GM23338 (cell line): ENCODE data around the gene AGAP1. TPM values are rescaled to one million over a fixed set of nuclear protein-coding genes. Genes with fewer than 3 reads are reported as not detected.

ENCODE experiments used
- ATAC-seq: fragments of 200-7000 bp; cut with Tn5 transposase; 3 replicates; pipeline ENCODE4 v1.9.1; 2020
- DNase-seq: peaks from one replicate; pipeline ENCODE4 v3.0.0-alpha.2; 2015; ENCODE audit warnings: low spot score
- H2AFZ ChIP-seq: fragments of 200-600 bp; sonication (generic); 2 replicates; pipeline ENCODE4 v1.8.0; 2016; ENCODE audit warnings: antibody characterized with exemption, mild to moderate bottlenecking, moderate library complexity
- H3F3A ChIP-seq: fragments of 200-600 bp; sonication (generic); replicated peaks from 2 replicates; pipeline ENCODE4 v1.8.0; 2017; ENCODE audit warnings: antibody characterized with exemption, mixed run types, low read depth
- H3K27ac ChIP-seq: fragments of 200-600 bp; sonication (generic); 2 replicates; pipeline ENCODE4 v1.6.1; 2016; ENCODE audit warnings: low read depth
- H3K27me3 ChIP-seq: fragments of 200-600 bp; sonication (generic); 2 replicates; pipeline ENCODE4 v1.8.0; 2016; ENCODE audit warnings: mild to moderate bottlenecking, mixed run types, moderate library complexity; ENCODE audit not compliant: insufficient read depth
- H3K36me3 ChIP-seq: fragments of 200-600 bp; sonication (generic); 2 replicates; pipeline ENCODE4 v1.8.0; 2016; ENCODE audit warnings: mild to moderate bottlenecking; ENCODE audit not compliant: insufficient read depth
- H3K4me1 ChIP-seq: fragments of 200-600 bp; sonication (generic); 2 replicates; pipeline ENCODE4 v1.8.0; 2016; ENCODE audit warnings: mild to moderate bottlenecking, moderate library complexity; ENCODE audit not compliant: insufficient read depth
- H3K4me2 ChIP-seq: fragments of 200-600 bp; sonication (generic); 2 replicates; pipeline ENCODE4 v1.7.1; 2017; ENCODE audit warnings: mixed run types
- H3K4me3 ChIP-seq: fragments of 200-600 bp; sonication (generic); 2 replicates; pipeline ENCODE4 v1.6.1; 2016; ENCODE audit warnings: mixed run types
- H3K79me2 ChIP-seq: fragments of 200-600 bp; sonication (generic); replicated peaks from 2 replicates; pipeline ENCODE4 v1.8.0; 2017; ENCODE audit warnings: mild to moderate bottlenecking; ENCODE audit not compliant: insufficient read depth
- H3K9me2 ChIP-seq: fragments of 200-600 bp; sonication (generic); 2 replicates; pipeline ENCODE4 v1.8.0; 2017; ENCODE audit not compliant: insufficient read depth
- H4K20me1 ChIP-seq: fragments of 200-600 bp; sonication (generic); replicated peaks from 2 replicates; pipeline ENCODE4 v1.8.0; 2017; ENCODE audit warnings: mild to moderate bottlenecking; ENCODE audit not compliant: insufficient read depth
- H3K27ac Mint-ChIP-seq: 2 replicates; pipeline ENCODE4 v1.8.0; 2020; ENCODE audit warnings: inconsistent platforms, mild to moderate bottlenecking, moderate library complexity, mixed read lengths
- H3K27me3 Mint-ChIP-seq: 3 replicates; pipeline ENCODE4 v1.8.0; 2022; ENCODE audit warnings: low read depth, mild to moderate bottlenecking, moderate library complexity, mixed read lengths, inconsistent platforms; ENCODE audit not compliant: insufficient read depth, poor library complexity
- H3K36me3 Mint-ChIP-seq: 3 replicates; pipeline ENCODE4 v1.8.0; 2021; ENCODE audit warnings: low read depth, mild to moderate bottlenecking, inconsistent platforms, moderate library complexity, mixed read lengths
- H3K4me1 Mint-ChIP-seq: 3 replicates; pipeline ENCODE4 v1.8.0; 2020; ENCODE audit warnings: mild to moderate bottlenecking, inconsistent platforms, mixed read lengths
- H3K4me3 Mint-ChIP-seq: 3 replicates; pipeline ENCODE4 v1.8.0; 2021; ENCODE audit warnings: moderate library complexity, mild to moderate bottlenecking, inconsistent platforms, mixed read lengths
- H3K9me3 Mint-ChIP-seq: 3 replicates; pipeline ENCODE4 v1.8.0; 2020; ENCODE audit warnings: moderate library complexity, mild to moderate bottlenecking, inconsistent platforms, mixed read lengths
- CREB1 ChIP-seq: fragments of 250-450 bp; sonication (Bioruptor Pico); IDR thresholded peaks from 2 replicates; pipeline ENCODE4 v1.5.0; 2020; ENCODE audit warnings: low read depth, mild to moderate bottlenecking, moderate library complexity
- EZH2 ChIP-seq: fragments of 200-600 bp; sonication (generic); IDR thresholded peaks from one replicate; pipeline ENCODE4 v1.8.0; 2017; ENCODE audit warnings: antibody characterized with exemption, mild to moderate bottlenecking, low read depth; ENCODE audit not compliant: unreplicated experiment
- EZH2phosphoT487 ChIP-seq: fragments of 200-600 bp; sonication (generic); IDR thresholded peaks from one replicate; pipeline ENCODE4 v1.8.1; 2018; ENCODE audit warnings: antibody characterized with exemption; ENCODE audit not compliant: unreplicated experiment
- NANOG ChIP-seq: IDR thresholded peaks from 2 replicates; pipeline ENCODE4 v1.6.1; 2016; ENCODE audit warnings: antibody characterized with exemption, borderline replicate concordance
- POLR2AphosphoS5 ChIP-seq: IDR thresholded peaks from 2 replicates; pipeline ENCODE4 v1.6.1; 2016; ENCODE audit warnings: antibody characterized with exemption, low read depth
- STAT1 ChIP-seq: IDR thresholded peaks from one replicate; pipeline ENCODE4 v1.6.1; 2016; ENCODE audit warnings: antibody characterized with exemption; ENCODE audit not compliant: unreplicated experiment
- ZNF114 ChIP-seq: fragments of 250-450 bp; sonication (Bioruptor Pico); IDR thresholded peaks from 2 replicates; pipeline ENCODE4 v1.5.0; 2020; ENCODE audit warnings: mild to moderate bottlenecking, moderate library complexity
- ZNF331 ChIP-seq: fragments of 250-450 bp; sonication (Bioruptor Pico); IDR thresholded peaks from 2 replicates; pipeline ENCODE4 v1.5.0; 2020; ENCODE audit warnings: low read depth, mild to moderate bottlenecking, moderate library complexity
- polyA plus RNA-seq: library from polyadenylated mRNA; unstranded; fragments of >200 nt; fragmentation: Nextera tagmentation; extraction: Ambion mirVana; gene quantifications from 2 replicates; pipeline ENCODE4 v1.2.1, GENCODE V29; 2016
- total RNA-seq: library from RNA; depleted of rRNA; stranded (reverse); fragments of >200 nt; shearing (Covaris generic); gene quantifications from 2 replicates; pipeline ENCODE4 v1.2.3, GENCODE V29; 2014
- TF ChIP-seq, protein P1 (sequence below): fragments of 250-450 bp; sonication (Bioruptor Pico); IDR thresholded peaks from 2 replicates; pipeline ENCODE4 v1.5.0; 2020; ENCODE audit warnings: mild to moderate bottlenecking, moderate library complexity
- TF ChIP-seq, protein P2 (sequence below): IDR thresholded peaks from one replicate; pipeline ENCODE4 v1.6.1; 2018; ENCODE audit warnings: antibody characterized with exemption; ENCODE audit not compliant: unreplicated experiment
- TF ChIP-seq, protein P3 (sequence below): IDR thresholded peaks from 2 replicates; pipeline ENCODE4 v1.6.1; 2016; ENCODE audit warnings: antibody characterized with exemption
- TF ChIP-seq, protein P4 (sequence below), 2 experiments: fragments of 200-600 bp in 1 of 2; sonication (generic) in 1 of 2; conservative IDR thresholded peaks; 2 replicates each; pipeline versions ENCODE4 v1.5.1 to v1.6.1; 2016 to 2017; ENCODE audit warnings: antibody characterized with exemption in 2 of 2, low read depth in 2 of 2, mild to moderate bottlenecking in 2 of 2, moderate library complexity in 1 of 2

Gene AGAP1
- total and polyA plus RNA-seq, 2 experiments from 2014 or later = 13.3 to 27.9 TPM

DNA sequence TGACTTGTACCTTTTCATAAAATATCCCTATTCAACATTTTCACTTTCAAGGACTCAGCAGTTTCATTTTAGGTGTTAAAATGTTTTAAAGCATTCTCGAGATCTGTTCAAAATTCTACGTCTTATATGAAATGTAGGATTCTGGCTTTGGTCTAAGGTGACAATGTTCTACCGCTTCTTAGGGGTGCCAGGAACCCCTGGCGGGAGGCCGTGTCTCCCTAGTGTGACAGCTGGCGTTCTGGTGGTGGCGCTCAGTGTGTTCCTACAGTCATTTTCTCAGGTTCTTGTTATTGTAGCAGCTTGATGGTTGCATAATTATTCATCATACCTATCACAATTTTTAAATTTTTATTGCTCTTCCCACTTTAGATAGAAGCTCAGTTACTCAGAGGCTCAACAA lies 204.6 kb downstream of the AGAP1 start (continued):
- TF ChIP-seq, protein P1, sequence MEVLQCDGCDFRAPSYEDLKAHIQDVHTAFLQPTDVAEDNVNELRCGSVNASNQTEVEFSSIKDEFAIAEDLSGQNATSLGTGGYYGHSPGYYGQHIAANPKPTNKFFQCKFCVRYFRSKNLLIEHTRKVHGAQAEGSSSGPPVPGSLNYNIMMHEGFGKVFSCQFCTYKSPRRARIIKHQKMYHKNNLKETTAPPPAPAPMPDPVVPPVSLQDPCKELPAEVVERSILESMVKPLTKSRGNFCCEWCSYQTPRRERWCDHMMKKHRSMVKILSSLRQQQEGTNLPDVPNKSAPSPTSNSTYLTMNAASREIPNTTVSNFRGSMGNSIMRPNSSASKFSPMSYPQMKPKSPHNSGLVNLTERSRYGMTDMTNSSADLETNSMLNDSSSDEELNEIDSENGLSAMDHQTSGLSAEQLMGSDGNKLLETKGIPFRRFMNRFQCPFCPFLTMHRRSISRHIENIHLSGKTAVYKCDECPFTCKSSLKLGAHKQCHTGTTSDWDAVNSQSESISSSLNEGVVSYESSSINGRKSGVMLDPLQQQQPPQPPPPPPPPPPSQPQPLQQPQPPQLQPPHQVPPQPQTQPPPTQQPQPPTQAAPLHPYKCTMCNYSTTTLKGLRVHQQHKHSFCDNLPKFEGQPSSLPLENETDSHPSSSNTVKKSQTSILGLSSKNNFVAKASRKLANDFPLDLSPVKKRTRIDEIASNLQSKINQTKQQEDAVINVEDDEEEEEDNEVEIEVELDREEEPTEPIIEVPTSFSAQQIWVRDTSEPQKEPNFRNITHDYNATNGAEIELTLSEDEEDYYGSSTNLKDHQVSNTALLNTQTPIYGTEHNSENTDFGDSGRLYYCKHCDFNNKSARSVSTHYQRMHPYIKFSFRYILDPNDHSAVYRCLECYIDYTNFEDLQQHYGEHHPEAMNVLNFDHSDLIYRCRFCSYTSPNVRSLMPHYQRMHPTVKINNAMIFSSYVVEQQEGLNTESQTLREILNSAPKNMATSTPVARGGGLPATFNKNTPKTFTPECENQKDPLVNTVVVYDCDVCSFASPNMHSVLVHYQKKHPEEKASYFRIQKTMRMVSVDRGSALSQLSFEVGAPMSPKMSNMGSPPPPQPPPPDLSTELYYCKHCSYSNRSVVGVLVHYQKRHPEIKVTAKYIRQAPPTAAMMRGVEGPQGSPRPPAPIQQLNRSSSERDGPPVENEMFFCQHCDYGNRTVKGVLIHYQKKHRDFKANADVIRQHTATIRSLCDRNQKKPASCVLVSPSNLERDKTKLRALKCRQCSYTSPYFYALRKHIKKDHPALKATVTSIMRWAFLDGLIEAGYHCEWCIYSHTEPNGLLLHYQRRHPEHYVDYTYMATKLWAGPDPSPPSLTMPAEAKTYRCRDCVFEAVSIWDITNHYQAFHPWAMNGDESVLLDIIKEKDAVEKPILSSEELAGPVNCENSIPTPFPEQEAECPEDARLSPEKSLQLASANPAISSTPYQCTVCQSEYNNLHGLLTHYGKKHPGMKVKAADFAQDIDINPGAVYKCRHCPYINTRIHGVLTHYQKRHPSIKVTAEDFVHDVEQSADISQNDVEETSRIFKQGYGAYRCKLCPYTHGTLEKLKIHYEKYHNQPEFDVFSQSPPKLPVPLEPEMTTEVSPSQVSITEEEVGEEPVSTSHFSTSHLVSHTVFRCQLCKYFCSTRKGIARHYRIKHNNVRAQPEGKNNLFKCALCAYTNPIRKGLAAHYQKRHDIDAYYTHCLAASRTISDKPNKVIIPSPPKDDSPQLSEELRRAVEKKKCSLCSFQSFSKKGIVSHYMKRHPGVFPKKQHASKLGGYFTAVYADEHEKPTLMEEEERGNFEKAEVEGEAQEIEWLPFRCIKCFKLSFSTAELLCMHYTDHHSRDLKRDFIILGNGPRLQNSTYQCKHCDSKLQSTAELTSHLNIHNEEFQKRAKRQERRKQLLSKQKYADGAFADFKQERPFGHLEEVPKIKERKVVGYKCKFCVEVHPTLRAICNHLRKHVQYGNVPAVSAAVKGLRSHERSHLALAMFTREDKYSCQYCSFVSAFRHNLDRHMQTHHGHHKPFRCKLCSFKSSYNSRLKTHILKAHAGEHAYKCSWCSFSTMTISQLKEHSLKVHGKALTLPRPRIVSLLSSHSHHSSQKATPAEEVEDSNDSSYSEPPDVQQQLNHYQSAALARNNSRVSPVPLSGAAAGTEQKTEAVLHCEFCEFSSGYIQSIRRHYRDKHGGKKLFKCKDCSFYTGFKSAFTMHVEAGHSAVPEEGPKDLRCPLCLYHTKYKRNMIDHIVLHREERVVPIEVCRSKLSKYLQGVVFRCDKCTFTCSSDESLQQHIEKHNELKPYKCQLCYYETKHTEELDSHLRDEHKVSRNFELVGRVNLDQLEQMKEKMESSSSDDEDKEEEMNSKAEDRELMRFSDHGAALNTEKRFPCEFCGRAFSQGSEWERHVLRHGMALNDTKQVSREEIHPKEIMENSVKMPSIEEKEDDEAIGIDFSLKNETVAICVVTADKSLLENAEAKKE (CRISPR knock-in tag) = no peak

DNA sequence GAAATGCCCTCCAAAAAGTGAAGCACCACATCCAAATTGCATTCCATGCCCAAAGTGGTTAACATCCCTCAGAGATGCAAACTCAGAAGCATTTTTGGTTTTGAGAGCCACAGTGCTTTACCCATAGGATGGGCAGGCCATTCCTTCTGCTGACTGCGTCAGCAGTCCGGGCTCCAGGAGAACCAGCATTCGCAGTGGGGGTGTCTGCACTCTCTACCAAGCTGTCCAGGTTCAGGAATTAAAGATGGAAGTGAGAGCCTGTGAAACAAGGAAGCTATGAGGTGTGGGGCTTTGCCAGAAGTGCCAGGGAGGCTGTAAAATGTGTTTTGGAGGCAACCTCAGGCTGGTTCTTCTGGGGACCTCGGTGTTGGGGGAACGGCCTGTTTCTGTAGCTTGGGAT lies 205.7 kb downstream of the AGAP1 start:
- H3K36me3 ChIP-seq = no peaks in the 10 kb centered on the region
- Mint-ChIP-seq H3K4me1 (peaks cover 56% of the 10 kb centered on the region), H3K4me3 (no peak overlapping the region), H3K36me3 (peaks cover 19% of the 10 kb centered on the region), H3K27me3 (peaks cover 23% of the 10 kb centered on the region), H3K27ac (peak overlapping the region; percentile 50; the same call in 1 of the 2 replicates), H3K9me3 (peaks cover 23% of the 10 kb centered on the region)
- ATAC-seq (no peak), DNase-seq (no peak)
- H4K20me1 ChIP-seq = peaks cover 28% of the 10 kb centered on the region
- no peaks in the 10 kb centered on the region for H3K27me3 ChIP-seq
- no peak overlapping the region for H2AFZ ChIP-seq
- peaks cover 96% of the 10 kb centered on the region for H3K79me2 ChIP-seq
- no peak overlapping the region for H3K4me2 ChIP-seq
- peaks cover 43% of the 10 kb centered on the region for H3K4me1 ChIP-seq
- H3K27ac ChIP-seq = peak overlapping the region; percentile 53; the same call in 1 of the 2 replicates
- 0 out of 2 replicates have a peak, but pooled peaks cover 3% of the 10 kb centered on the region for H3K9me2 ChIP-seq
- no peaks in the 10 kb centered on the region for H3F3A ChIP-seq
- no peak overlapping the region for H3K4me3 ChIP-seq
- TF ChIP-seq, protein P2, sequence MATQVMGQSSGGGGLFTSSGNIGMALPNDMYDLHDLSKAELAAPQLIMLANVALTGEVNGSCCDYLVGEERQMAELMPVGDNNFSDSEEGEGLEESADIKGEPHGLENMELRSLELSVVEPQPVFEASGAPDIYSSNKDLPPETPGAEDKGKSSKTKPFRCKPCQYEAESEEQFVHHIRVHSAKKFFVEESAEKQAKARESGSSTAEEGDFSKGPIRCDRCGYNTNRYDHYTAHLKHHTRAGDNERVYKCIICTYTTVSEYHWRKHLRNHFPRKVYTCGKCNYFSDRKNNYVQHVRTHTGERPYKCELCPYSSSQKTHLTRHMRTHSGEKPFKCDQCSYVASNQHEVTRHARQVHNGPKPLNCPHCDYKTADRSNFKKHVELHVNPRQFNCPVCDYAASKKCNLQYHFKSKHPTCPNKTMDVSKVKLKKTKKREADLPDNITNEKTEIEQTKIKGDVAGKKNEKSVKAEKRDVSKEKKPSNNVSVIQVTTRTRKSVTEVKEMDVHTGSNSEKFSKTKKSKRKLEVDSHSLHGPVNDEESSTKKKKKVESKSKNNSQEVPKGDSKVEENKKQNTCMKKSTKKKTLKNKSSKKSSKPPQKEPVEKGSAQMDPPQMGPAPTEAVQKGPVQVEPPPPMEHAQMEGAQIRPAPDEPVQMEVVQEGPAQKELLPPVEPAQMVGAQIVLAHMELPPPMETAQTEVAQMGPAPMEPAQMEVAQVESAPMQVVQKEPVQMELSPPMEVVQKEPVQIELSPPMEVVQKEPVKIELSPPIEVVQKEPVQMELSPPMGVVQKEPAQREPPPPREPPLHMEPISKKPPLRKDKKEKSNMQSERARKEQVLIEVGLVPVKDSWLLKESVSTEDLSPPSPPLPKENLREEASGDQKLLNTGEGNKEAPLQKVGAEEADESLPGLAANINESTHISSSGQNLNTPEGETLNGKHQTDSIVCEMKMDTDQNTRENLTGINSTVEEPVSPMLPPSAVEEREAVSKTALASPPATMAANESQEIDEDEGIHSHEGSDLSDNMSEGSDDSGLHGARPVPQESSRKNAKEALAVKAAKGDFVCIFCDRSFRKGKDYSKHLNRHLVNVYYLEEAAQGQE = no peak
- TF ChIP-seq CREB1 (CRISPR knock-in tag) (no peak), EZH2phosphoT487 (no peak), POLR2AphosphoS5 (no peak), EZH2 (no peak), ZNF114 (no peak), STAT1 (no peak), NANOG (no peak), ZNF331 (CRISPR knock-in tag) (no peak)
- TF ChIP-seq, protein P3, sequence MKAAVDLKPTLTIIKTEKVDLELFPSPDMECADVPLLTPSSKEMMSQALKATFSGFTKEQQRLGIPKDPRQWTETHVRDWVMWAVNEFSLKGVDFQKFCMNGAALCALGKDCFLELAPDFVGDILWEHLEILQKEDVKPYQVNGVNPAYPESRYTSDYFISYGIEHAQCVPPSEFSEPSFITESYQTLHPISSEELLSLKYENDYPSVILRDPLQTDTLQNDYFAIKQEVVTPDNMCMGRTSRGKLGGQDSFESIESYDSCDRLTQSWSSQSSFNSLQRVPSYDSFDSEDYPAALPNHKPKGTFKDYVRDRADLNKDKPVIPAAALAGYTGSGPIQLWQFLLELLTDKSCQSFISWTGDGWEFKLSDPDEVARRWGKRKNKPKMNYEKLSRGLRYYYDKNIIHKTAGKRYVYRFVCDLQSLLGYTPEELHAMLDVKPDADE = no peak
- TF ChIP-seq, protein P4, sequence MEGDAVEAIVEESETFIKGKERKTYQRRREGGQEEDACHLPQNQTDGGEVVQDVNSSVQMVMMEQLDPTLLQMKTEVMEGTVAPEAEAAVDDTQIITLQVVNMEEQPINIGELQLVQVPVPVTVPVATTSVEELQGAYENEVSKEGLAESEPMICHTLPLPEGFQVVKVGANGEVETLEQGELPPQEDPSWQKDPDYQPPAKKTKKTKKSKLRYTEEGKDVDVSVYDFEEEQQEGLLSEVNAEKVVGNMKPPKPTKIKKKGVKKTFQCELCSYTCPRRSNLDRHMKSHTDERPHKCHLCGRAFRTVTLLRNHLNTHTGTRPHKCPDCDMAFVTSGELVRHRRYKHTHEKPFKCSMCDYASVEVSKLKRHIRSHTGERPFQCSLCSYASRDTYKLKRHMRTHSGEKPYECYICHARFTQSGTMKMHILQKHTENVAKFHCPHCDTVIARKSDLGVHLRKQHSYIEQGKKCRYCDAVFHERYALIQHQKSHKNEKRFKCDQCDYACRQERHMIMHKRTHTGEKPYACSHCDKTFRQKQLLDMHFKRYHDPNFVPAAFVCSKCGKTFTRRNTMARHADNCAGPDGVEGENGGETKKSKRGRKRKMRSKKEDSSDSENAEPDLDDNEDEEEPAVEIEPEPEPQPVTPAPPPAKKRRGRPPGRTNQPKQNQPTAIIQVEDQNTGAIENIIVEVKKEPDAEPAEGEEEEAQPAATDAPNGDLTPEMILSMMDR (conservative IDR thresholded peaks at IDR 0.05; ENCODE audit: low read depth in 2 of 2) = no peak
